22Rv1 (cell line): ENCODE results near the gene CNTNAP4.

Source experiments
- H3K27ac ChIP-seq: fragments of 450-650 bp; 2 replicates; pipeline ENCODE4 v1.5.1; 2017
- CTCF ChIP-seq: fragments of 450-650 bp; IDR thresholded peaks from 2 replicates; pipeline ENCODE4 v1.5.1; 2017; ENCODE audit warnings: mild to moderate bottlenecking
- ZFX ChIP-seq: fragments of 450-650 bp; IDR thresholded peaks from 2 replicates; pipeline ENCODE4 v1.6.1; 2017; ENCODE audit warnings: antibody characterized with exemption, borderline replicate concordance

Gene CNTNAP4

GRCh38 chr16:76243620-76244019, 33.6 kb upstream of the CNTNAP4 start:
- TF ChIP-seq CTCF = no peak
- TF ChIP-seq ZFX = no peak
- no peak overlapping the region for H3K27ac ChIP-seq

DNA sequence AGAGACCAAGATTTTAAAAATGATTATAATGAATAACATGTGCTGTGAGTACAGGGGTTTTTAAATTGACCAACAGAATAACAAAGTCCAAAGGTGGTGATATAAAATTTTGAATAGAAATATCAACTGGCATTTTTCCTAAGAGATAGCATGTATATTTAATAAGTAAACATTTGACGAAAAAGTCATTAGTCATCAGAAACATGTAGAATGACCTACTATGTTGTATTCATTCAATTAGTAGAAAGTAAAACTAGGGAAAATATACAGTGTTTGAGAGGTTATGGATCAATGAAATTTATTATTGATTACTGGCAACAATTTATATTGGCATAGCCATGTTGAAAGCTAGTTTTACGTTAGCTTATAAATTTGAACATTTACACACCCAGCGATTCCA, 30.6 kb upstream of the CNTNAP4 start:
- no peak overlapping the region for H3K27ac ChIP-seq
- TF ChIP-seq CTCF = no peak
- no peak for TF ChIP-seq ZFX

DNA sequence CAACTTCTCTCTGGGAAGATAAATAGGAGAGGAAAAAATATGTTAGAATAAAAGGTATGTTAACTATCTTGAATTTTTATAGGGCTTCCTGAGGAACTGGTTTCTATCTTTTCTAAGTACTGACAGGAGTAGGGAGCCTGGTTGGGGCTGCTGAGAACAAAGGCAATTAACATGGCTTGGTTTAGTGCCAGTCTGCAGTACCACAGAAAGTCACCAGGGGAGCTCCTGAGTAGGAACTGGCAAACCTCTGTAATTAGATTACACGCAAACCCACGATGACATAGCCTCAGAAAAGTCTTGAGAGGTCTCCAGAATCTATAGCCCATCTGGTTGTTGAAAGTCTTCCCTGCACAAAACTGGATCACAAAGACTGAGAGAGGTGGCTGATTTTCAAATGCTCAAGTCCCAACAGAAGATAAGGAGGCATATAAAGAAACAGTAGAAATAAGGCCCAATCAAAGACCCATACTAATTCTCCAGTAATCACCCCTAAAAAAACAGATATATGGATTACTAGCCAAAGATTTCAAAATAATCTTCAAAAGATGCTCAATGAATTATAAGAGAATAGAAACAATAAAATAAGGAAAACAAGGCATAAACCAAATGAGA, 11.7 kb upstream of the CNTNAP4 start:
- H3K27ac ChIP-seq = no peak overlapping the region
- TF ChIP-seq CTCF = peak; percentile 86
- no peak for TF ChIP-seq ZFX

DNA sequence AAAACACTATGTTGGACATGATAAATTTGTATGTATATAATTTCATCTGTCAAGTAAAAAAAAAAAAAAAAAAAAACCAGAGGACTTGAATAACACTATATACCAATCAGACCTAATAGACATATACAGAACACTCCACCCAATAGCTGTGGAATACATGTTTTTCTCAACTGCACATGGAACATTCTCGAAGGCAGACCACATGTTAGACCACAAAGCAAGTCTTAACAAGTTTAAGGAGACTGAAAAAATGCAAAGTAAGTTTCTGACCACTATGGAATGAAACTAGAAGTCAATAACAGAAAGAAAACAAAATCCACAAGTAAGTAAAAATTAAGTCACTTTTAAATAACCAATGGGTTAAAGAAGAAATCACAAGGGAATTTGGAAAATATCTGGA, 8.4 kb upstream of the CNTNAP4 start:
- TF ChIP-seq ZFX (no peak), CTCF (no peak)
- no peak overlapping the region for H3K27ac ChIP-seq

GRCh38 chr16:76277460-76278030, 344 bp downstream of the CNTNAP4 start:
- no peak overlapping the region for H3K27ac ChIP-seq
- TF ChIP-seq CTCF (no peak), ZFX (no peak)

GRCh38 chr16:76278086-76278485, 885 bp downstream of the CNTNAP4 start:
- TF ChIP-seq CTCF (no peak), ZFX (no peak)
- no peak overlapping the region for H3K27ac ChIP-seq

DNA sequence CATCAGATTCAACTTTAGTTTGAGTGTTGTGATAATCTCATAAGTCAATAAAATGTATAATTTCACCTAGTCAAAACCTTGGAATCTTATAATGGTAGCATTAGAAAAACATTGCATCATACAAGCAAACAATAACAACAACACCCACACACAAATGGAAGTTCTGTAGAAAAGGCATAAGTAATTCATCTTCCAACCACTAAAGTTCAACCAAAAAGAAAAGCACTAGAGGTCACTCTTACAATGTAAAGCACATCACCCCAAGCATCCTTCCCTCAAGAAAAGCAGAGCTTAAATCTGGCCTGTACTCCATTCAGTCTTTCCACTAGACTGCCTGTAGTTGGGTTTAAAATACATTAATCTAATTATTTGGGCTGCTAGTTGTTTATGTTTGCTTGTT, 1.8 kb downstream of the CNTNAP4 start:
- no peak overlapping the region for H3K27ac ChIP-seq
- TF ChIP-seq CTCF (peak; percentile 72), ZFX (no peak)
